HTERT RPE-1 (cell line): ENCODE data around the gene PTPRC.

Source experiments
- in situ Hi-C: fragments of 300-500 bp; cut with MboI; formaldehyde crosslinking; loops from 4 replicates; pipeline ENCODE4 v1.14.3; 2020; ENCODE audit warnings: low sequenced_read_pairs

The PTPRC gene

GRCh38 chr1:198669023-198669698 lies 30.3 kb downstream of the PTPRC start:
- in situ Hi-C loops, result no loop called here

DNA sequence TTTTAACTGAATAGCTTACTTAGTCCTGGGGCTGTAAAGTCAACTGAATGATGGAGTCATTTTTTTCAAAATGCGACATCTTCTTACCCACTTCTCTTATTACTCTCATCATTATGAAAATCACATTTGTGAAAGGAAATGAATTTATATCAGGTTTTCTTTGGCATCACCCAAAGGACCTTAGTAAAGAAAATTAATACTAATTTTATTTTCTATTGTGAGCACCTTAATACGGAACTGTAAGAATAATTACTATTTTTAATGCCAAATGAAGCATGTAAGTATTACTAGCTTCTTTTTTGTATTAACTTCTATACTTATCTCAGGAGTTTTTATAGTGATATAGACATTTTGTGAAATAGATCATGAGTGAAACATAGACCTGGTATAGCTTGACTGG lies 30.9 kb downstream of the PTPRC start:
- in situ Hi-C loops, result no loop called here

GRCh38 chr1:198671136-198671535 lies 32.3 kb downstream of the PTPRC start:
- in situ Hi-C loops, result no loop called here

DNA sequence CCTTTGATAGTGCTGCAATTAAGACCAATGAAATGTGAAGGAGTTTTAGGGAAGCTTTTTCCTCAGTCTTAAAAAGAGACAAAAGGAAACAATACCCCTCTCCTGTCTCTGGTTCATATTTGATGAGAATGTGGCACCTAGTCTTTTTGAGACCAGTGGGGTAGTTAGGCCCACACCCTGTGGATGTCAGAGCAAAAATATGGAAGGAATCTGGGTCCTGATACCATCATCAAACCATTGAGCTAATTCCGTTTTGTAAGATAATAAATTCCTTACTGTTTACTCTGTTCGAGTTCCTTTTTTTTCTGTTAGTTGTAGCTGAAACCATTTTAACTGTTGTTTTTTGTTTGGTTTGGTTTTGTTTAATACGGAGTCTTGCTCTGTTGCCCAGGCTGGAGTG lies 33.3 kb downstream of the PTPRC start:
- in situ Hi-C loops, result no loop called here

GRCh38 chr1:198674009-198674408 lies 35.2 kb downstream of the PTPRC start:
- in situ Hi-C loops, result no loop called here

GRCh38 chr1:198676253-198676652 lies 37.4 kb downstream of the PTPRC start:
- in situ Hi-C loops, result no loop called here

- in situ Hi-C loops, result no loop called here
These were observed 38.2 kb downstream of the PTPRC start for GRCh38 chr1:198677027-198677426.

GRCh38 chr1:198677871-198678270 lies 39.0 kb downstream of the PTPRC start:
- in situ Hi-C loops, result no loop called here

GRCh38 chr1:198678301-198678836 lies 39.5 kb downstream of the PTPRC start:
- in situ Hi-C loops, result no loop called here

DNA sequence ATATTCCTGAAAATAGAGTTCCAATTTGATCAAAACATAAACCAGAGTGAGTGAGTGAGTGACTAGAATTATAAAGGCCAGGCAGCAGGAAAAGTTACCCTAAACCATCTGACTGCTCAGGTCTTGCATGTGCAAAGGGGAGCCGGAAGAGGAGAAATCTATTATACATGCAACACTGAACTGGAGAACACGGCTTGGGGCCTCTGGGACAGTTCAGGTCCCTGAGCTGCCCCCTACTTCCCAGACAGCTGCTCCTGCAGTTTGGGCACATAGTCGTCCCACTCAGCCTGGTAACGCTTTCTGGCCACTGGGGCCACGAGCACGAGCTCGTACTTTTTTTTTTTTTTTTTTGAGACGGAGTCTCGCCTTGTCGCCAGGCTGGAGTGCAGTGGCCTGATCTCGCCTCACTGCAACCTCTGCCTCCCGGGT lies 40.1 kb downstream of the PTPRC start:
- in situ Hi-C loops, result no loop called here

DNA sequence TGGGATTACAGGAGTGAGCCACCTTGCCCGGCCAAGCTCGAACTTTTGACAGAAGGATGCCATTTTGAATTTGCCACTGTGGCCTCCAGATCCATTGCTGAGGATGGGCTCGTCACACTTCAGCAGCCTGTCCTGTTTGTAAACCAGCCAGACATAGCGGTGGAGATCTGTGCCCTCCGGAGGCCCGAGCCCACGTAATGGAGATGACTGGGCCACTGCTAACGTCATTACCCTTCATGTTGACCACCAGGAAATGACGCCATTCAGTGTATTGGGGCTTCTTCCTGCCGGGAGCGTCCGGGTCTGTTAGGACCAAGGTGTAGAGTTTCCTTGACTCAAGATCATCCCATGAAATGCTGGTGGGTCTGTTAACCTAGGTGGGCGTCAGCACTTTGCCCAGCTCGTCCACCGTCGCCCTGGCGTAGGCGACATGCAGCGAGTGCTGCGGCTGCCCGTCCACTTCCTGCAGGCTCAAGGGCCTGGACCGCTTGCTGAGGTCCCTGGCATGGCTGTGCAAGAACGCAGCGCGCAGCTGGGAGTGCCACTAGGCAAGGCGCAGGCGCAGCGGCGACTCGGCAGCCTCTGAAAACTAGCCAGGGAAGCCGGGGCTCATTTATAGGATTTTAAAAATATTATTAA lies 40.8 kb downstream of the PTPRC start:
- in situ Hi-C loops, result no loop called here

DNA sequence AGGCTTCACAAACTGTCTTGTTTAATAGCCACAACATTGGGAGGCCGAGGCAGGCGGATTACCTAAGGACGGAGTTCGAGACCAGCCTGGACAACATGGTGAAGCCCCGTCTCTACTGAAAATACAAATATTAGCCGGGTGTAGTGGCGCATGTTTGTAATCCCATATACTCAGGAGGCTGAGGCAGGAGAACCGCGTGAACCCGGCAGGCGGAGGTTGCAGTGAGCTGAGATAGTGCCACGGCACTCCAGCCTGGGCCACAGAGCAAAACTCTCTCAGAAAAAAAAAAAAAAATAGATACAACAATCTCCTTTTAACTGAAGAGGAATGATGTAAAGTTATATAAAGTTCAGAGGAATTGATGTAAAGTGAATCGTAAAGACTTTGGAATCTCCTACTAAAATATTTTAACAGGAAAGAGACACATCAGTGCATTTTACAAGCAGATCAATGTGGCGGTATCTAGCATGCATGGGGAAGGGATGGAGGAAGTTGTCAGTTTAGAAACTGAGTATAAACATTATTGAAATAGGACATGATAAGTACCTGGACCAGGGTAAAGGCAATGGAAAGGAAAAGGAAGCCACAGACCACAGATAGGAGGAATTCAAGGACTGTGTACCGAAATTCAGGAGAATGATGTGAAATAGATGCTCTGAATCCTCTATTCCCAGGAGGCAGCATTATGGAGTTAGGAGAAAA lies 41.5 kb downstream of the PTPRC start:
- in situ Hi-C loops, result no loop called here

- in situ Hi-C loops, result no loop called here
These were observed 42.4 kb downstream of the PTPRC start for GRCh38 chr1:198681252-198681651.

DNA sequence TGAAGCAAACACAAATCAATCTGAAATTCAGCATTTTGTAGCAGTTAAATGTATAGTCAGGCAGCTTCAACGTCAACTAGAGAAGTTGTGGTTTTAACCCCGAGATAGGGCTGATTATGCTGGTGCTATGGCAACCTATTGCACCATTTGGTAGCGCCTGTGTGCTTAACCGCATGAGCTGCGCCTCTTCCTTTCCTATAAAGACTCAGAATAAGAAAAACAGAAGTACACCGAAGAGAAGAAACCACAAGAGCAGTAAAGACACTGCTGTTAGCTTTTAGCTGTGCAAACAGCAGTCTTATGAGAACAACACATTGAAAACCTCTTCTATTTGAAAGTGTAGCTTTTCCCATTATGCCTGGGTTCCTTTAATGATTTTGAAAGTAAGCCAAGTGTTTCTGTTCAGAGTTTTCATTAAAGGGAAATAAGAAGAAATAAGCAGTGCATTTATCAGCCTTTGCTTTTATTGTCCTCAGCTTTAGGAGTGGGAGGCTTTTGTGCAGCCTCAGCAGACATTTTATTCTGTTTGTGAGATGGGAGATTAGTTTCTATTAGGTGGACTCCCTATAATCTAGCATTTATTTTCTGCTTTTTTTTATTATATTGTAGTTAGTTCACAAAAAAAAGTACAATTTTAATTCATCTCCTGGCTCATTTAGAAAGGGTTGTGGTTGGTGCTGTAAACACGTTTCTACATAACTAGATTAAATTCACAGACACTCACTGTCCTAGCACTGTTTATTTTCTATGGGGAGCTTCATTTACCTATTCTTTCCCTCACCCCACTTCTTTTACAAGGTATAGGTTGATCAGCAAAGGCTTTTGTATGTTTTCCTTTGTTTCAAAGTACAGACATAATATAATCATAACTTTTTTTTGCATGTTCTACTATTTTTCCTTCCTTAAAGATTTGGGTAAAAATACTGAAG lies 43.3 kb downstream of the PTPRC start:
- in situ Hi-C loops, result no loop called here

DNA sequence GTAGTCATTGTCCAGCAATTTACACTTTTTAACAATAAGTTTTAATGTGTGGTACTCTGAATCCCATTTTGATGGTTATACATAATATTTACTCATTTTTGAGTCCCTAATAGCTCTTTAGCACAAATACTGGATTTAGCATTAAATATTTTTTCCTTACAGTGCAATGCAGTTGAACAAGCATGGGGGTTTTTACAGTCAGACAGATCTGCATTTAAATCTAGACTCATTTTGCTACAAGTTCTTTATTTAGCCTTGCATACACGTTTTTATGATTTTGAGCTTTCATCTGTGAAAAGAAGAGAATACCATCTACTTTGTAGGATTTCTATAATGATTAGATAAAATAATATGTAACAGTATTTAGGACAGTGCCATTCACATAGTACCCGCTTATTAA lies 44.0 kb downstream of the PTPRC start:
- in situ Hi-C loops, result no loop called here

- in situ Hi-C loops, result no loop called here
These were observed 44.6 kb downstream of the PTPRC start for GRCh38 chr1:198683449-198683848.

DNA sequence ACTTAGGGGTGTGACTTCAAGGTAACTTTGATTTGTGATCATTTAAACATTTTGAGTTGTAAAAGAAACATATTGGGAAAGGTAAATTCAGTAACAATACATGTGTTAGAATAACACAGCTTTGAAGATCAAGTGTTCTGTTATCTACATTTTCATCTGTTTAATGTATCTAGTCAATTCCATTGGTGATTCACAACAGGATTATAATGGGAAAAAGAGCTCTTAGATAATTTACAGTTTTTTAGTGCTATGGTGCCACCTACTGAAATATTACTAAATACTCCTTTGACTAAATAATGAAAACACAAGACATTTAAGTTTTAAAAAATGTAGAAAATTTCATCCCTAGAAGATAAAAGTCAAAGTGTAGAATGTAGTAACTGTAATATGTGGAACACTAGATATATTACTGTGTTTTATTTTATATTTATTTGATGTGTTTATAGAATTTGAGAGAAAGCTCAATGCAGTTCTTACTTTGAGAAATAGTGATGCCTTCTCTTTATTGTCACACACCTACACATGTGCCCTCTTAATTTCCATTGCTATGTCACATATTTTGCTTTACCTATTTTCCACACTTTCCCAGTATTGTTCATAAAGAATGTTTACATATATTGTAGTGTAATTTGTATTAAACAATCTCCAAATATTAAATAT lies 47.4 kb downstream of the PTPRC start:
- in situ Hi-C loops, result no loop called here

DNA sequence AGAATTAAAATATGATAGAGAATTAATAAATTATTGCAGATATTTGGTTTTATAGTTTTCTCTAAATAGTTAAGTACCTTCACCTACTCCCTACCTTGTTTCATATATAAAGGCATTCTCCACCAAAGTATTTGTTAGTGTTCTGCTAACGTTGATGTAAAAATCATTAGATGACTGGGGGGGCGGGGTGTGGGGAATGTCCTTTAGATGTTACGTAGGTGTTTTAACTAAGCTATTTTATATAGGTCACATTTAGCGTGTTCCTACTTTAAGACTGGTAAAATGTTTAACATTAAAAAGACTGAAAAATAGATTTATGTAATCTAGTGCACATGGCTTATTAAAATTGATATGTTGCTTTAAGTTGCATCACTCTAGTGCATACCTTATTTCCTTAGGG lies 48.6 kb downstream of the PTPRC start:
- in situ Hi-C loops, result no loop called here

DNA sequence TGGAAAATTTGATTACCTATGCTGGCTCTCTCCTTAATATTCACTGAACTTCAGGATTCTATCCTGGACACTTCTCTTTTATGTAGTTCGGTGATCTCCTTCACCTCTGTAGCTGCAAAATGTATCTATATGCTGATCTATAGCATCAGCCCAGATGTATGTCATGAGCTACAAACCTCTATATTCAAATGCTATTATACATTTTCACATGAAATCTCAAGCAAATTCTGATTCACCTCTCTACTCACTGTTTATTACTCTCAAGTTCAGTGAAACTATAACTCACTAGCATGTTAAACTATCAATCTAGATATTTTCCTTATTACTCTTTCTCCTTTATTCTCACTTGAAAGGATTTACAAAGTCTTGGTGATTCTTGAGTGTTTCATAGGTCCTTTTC lies 52.2 kb downstream of the PTPRC start:
- in situ Hi-C loops, result no loop called here

- in situ Hi-C loops, result no loop called here
These were observed 54.5 kb downstream of the PTPRC start for GRCh38 chr1:198693321-198693720.
